Loucy (cell line): ENCODE data around the gene WASF2.

ENCODE experiments used
- CTCF ChIP-seq: fragments of 200-600 bp; sonication (generic); conservative IDR thresholded peaks from 2 replicates; pipeline ENCODE4 v1.5.1; 2014; ENCODE audit warnings: mild to moderate bottlenecking, antibody characterized with exemption, low read length
- EZH2phosphoT487 ChIP-seq: fragments of 200-600 bp; IDR thresholded peaks from 2 replicates; pipeline ENCODE4 v1.6.1; 2018; ENCODE audit warnings: antibody characterized with exemption, mild to moderate bottlenecking, moderate library complexity, borderline replicate concordance

DNA sequence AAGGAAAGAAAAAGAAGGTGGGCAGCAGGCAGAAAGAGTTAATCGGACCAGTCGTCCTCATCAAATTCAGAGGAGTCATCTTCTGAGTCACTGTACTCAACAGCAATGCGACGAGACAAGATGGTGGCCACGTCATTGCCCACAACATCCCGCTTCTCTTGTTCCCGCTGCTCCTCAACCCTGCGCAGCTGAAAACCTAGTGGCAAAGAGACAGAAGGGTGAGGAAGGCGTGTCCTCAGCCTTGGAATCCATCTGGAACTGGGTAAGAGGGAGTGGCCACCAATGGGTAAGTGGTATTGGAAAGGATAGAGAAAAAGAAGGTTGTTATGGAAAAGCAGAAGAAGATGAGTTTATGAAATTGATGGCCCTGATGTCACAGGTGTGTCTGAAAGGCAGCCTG lies 81.8 kb downstream of the WASF2 start:
- TF ChIP-seq CTCF (no peak), EZH2phosphoT487 (no peak)
